Stromal cell of bone marrow (primary cell): ENCODE results near the gene RAB41.
"Not testable (repeated sequence)": the region's sequence is repeated elsewhere in the genome, so short reads cannot be mapped to it uniquely, and the experiment has no call there.

Experiments used
- DNase-seq: peaks from one replicate; pipeline ENCODE4 v3.0.0-alpha.2; 2012; ENCODE audit warnings: low read depth

Gene RAB41

GRCh38 chrX:70281951-70282350 lies at the start of gene RAB41:
TSS of gene RAB41 (plus strand) at chrX:70282172. CDS start at chrX:70282218, 46 bp downstream.
- no peak for DNase-seq

GRCh38 chrX:70234355-70234754 lies 47.6 kb upstream of the RAB41 start, which contains the start of gene AWAT1:
TSS of gene AWAT1 (plus strand) at chrX:70234655. CDS start at chrX:70234696, 41 bp downstream.
- no peak for DNase-seq

GRCh38 chrX:70240751-70241150 lies 41.2 kb upstream of the RAB41 start:
- no peak for DNase-seq

GRCh38 chrX:70241501-70241900 lies 40.5 kb upstream of the RAB41 start:
- no peak for DNase-seq

- not testable (repeated sequence) for DNase-seq
Measured at GRCh38 chrX:70243601-70244000, 38.4 kb upstream of the RAB41 start.

- no peak for DNase-seq
Measured at GRCh38 chrX:70244881-70245280, 37.1 kb upstream of the RAB41 start.

- no peak for DNase-seq
Measured at GRCh38 chrX:70247252-70247651, 34.7 kb upstream of the RAB41 start.

GRCh38 chrX:70252491-70252890 lies 29.5 kb upstream of the RAB41 start:
- no peak for DNase-seq

GRCh38 chrX:70253377-70254062 lies 28.5 kb upstream of the RAB41 start:
- no peak for DNase-seq

GRCh38 chrX:70254063-70254400 lies 27.9 kb upstream of the RAB41 start:
- no peak for DNase-seq

GRCh38 chrX:70254909-70255308 lies 27.1 kb upstream of the RAB41 start:
- no peak for DNase-seq

GRCh38 chrX:70255452-70255851 lies 26.5 kb upstream of the RAB41 start:
- peak; percentile 22 for DNase-seq

GRCh38 chrX:70257423-70258288 lies 24.3 kb upstream of the RAB41 start:
- DNase-seq: no peak

GRCh38 chrX:70260104-70260503 lies 21.9 kb upstream of the RAB41 start, which contains the start of gene P2RY4:
TSS of gene P2RY4 (minus strand) at chrX:70260204. CDS start at chrX:70259624, 580 bp downstream.
- DNase-seq: no peak

GRCh38 chrX:70262952-70263567 lies 18.9 kb upstream of the RAB41 start:
- DNase-seq: no peak

GRCh38 chrX:70264784-70265183 lies 17.2 kb upstream of the RAB41 start:
- DNase-seq: no peak

GRCh38 chrX:70268034-70268433 lies 13.9 kb upstream of the RAB41 start, which contains the start of gene ARR3:
TSS of gene ARR3 (plus strand) at chrX:70268334. CDS start at chrX:70269386, 1,052 bp downstream.
- DNase-seq: no peak

GRCh38 chrX:70274029-70274428 lies 7.9 kb upstream of the RAB41 start:
- not testable (repeated sequence) for DNase-seq

- no peak for DNase-seq
Measured at GRCh38 chrX:70279081-70279480, 2.9 kb upstream of the RAB41 start.

- no peak for DNase-seq
Measured at GRCh38 chrX:70280573-70280972, 1.4 kb upstream of the RAB41 start.

GRCh38 chrX:70289168-70289792 lies 7.3 kb downstream of the RAB41 start:
- DNase-seq: no peak
